Spleen (tissue), 7 donors: ENCODE data around the gene ESRRB.

Experiments used
- POLR2A ChIP-seq, 3 donors: fragments of 450-650 bp; IDR thresholded peaks; one replicate each; pipeline ENCODE4 v1.5.1; 2017; ENCODE audit warnings: antibody characterized with exemption in 3 of 3, mild to moderate bottlenecking in 1 of 3
- TF ChIP-seq, protein P1 (sequence below), 11 experiments: fragments of 200-600 bp in 7 of 11; fragments of 450-650 bp in 4 of 11; sonication (generic) in 4 of 11; IDR thresholded peaks in 8 of 11; conservative IDR thresholded peaks in 3 of 11; 1 replicate in 7 of 11; 2 replicates in 4 of 11; pipeline versions ENCODE4 v1.4.0 to v1.8.0; 2016 to 2021; ENCODE audit warnings: antibody characterized with exemption in 11 of 11, inconsistent platforms in 4 of 11, mild to moderate bottlenecking in 1 of 11
- donor health status: DM: no; HTN: no; CAD: no; lungs with moderate emphysema.
- donor health status: DM: no; HTN: no; CAD: no.
- donor health status: DM: no; HTN: no; CAD: no.

DNA sequence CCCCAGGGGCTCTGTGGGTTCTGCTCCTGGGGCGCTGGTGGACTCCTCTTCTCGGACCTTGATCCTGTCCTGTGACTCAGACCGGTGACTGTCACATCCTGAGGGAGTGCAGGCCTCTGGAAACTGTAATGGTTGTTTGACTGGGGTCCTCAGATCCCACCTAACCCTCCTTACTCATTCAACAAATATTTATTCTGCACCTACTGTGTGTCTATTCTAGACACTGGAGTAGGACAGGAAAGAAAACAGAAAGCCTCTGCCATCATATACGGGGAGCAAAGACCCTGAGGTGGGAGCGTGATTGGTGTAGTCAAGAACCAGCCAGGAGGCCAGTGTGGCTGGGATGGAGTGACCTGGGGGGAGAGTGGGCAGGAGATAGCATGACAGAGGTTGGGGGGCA is 47.6 kb downstream of the ESRRB start:
- TF ChIP-seq, protein P1, sequence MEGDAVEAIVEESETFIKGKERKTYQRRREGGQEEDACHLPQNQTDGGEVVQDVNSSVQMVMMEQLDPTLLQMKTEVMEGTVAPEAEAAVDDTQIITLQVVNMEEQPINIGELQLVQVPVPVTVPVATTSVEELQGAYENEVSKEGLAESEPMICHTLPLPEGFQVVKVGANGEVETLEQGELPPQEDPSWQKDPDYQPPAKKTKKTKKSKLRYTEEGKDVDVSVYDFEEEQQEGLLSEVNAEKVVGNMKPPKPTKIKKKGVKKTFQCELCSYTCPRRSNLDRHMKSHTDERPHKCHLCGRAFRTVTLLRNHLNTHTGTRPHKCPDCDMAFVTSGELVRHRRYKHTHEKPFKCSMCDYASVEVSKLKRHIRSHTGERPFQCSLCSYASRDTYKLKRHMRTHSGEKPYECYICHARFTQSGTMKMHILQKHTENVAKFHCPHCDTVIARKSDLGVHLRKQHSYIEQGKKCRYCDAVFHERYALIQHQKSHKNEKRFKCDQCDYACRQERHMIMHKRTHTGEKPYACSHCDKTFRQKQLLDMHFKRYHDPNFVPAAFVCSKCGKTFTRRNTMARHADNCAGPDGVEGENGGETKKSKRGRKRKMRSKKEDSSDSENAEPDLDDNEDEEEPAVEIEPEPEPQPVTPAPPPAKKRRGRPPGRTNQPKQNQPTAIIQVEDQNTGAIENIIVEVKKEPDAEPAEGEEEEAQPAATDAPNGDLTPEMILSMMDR (IDR thresholded peaks at IDR 0.05 in 8 of 11, conservative IDR thresholded peaks at IDR 0.05 in 3 of 11), result no peak
- TF ChIP-seq POLR2A (IDR thresholded peaks at IDR 0.05), result no peak
